Erythroblast (primary cell): ENCODE measurements around the gene CIB2.

ENCODE experiments used
- DNase-seq, 2 experiments: peaks; one replicate each; lab custom pipeline; 2025; lab: John Stamatoyannopoulos, UW
- GATA1 ChIP-seq: IDR thresholded peaks from 2 replicates; pipeline ENCODE4 v1.6.1; 2011; ENCODE audit warnings: low read depth, mild to moderate bottlenecking, control low read depth, low read length, moderate library complexity
- POLR2A ChIP-seq: IDR thresholded peaks from 2 replicates; pipeline ENCODE4 v1.6.1; 2011; ENCODE audit warnings: mild to moderate bottlenecking, low read length

CIB2 gene

DNA sequence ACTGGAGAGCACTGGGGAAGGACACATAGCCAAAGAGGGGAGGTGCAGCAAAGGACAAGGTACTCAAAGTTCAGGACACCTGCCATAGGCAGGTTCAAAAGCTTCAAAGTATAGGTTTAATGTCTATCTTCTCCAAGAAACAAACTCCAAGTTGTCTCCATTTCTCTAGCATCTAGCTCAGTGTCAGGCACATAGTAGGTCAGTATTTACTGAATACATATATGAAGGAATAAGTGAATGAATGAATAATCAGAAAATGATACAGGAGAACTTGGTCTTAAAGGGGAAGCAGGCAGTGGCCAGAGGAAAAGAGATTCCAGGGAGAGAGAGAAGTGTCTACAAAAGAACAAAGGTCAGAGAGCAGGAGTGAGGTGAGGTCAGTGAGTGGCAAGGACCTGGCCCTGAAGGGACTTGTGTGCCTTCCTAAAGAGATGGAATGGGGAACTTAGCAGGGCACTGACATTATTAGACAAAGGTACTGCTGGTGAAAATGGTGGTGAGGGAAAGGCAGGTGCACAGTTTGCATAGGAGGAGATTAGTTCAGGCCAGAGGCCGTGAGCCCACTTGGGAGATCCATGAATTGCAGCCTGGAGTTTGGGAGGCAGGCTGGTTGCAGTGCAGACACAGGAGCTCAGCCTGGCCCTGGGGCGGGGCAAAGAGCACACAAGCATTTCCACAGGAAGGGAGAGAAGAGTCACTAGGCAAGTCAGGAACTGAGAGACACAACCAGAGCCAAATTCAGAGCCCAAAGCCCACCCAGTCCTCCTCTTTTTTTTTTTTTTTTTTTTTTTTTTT is 75.1 kb downstream of the CIB2 start:
- DNase-seq: no peak

DNA sequence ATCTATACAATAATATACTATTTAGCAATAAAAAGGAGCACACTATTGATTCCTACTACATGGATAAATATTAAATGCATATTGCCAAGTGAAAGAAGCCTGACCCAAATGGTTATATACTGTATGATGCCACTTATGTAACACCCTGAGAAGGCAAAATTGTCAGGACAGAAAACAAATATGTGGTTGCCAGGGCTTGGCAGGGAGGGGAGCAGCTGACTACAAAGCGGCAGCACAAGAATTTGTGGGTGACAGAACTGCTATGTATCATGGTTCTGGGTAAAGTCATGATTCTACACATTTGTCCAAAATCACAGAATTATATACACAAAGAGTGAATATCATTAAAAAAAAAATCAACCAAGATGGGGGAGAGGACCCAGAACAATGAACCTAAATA is 76.3 kb downstream of the CIB2 start:
- TF ChIP-seq GATA1: no peak
- no peak for TF ChIP-seq POLR2A
- DNase-seq: no peak

More for the DNA sequence above, 75.1 kb downstream of the CIB2 start:
- no peak for TF ChIP-seq GATA1
- TF ChIP-seq POLR2A: no peak
